Spinal cord (tissue), 10 donors: ENCODE data around the gene MPP1. TPM values are rescaled to one million over a fixed set of nuclear protein-coding genes. Genes with fewer than 3 reads are reported as not detected.

Experiments used
- DNase-seq, 6 donors: peaks; one replicate each; pipeline versions ENCODE4 v3.0.0 to v3.0.0-alpha.2; 2013 to 2015; ENCODE audit warnings: low spot score in 6 of 6, low read depth in 4 of 6
- H3K27ac ChIP-seq: one replicate; pipeline ENCODE4 v1.5.1; 2013; ENCODE audit warnings: low read depth, low read length, control low read depth
- H3K27me3 ChIP-seq: one replicate; pipeline ENCODE4 v1.6.1; 2013; ENCODE audit warnings: low read length; ENCODE audit not compliant: control insufficient read depth, insufficient read depth
- H3K36me3 ChIP-seq: one replicate; pipeline ENCODE4 v1.6.1; 2013; ENCODE audit warnings: low read length; ENCODE audit not compliant: control insufficient read depth, insufficient read depth
- H3K4me1 ChIP-seq: one replicate; pipeline ENCODE4 v1.6.1; 2013; ENCODE audit warnings: low read length; ENCODE audit not compliant: control insufficient read depth, insufficient read depth
- H3K4me3 ChIP-seq: one replicate; pipeline ENCODE4 v1.5.1; 2013; ENCODE audit warnings: low read depth, low read length, control low read depth
- H3K9me3 ChIP-seq: one replicate; pipeline ENCODE4 v1.6.1; 2013; ENCODE audit warnings: low read length; ENCODE audit not compliant: control insufficient read depth, insufficient read depth
- WGBS: methylation state at CpG from one replicate; pipeline ENCODE4 v1.1.5; 2013; ENCODE audit warnings: missing lambda C conversion rate; ENCODE audit not compliant: insufficient coverage; 5-methylcytosine and 5-hydroxymethylcytosine counted together
- polyA plus RNA-seq, 2 donors: library from polyadenylated mRNA; unstranded; fragments of 120-200 nt; gene quantifications; one replicate each; pipeline ENCODE4 v1.2.1, GENCODE V29; 2013; ENCODE audit not compliant: insufficient read length in 2 of 2
- small RNA-seq: library from RNA; depleted of rRNA; stranded (forward); fragments of <200 nt; gene quantifications from one replicate; pipeline ENCODE3, GENCODE V24; 2014; ENCODE audit warnings: low replicate concordance
- total RNA-seq, 2 donors: library from RNA; depleted of rRNA in 1 of 2; stranded (reverse); fragments of 120-200 nt in 1 of 2; fragments of >200 nt in 1 of 2; gene quantifications; one replicate each; pipeline versions ENCODE4 v1.2.3 to v1.2.4, GENCODE V29; 2013 to 2014
- donor health status: healthy.

The MPP1 gene
- total and polyA plus RNA-seq, 4 donors, result 36.6 to 47.2 (median 43.4) TPM

DNA sequence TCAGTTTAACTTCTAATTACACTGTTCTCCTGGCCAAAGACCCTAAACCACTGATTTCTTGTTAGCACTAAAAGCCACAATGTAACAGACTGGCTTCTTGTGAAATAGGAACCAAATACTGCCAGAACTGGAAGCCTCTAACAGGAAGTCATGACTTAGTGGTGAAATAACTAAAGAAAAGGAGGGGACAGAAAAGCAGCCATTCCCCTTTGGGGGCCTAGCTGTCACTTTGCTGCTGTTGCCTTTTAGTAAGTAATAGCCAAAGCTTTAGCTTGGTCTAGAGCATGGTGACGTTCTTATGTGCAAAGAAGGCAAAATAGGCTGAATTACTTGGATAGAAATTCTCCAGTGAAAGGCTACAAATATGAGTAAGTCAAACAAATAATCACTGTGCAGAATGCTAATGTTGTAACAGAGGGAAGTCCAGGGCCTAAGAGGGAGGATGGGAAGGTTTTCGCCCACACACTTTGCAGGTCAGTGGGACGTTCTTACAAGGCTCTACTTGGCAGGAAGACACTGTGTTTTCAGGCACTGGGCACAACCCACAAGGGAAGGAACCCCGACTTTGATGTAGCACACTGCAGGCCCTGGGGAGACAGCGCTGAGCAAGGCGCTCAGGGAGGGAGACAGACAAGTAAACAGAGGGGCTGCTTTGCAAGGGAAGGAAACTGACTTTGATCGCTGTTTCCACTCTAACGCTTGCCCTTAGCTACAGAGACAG is 71.1 kb downstream of the MPP1 start:
- Histone ChIP-seq H3K27ac (peak overlapping the region; percentile 68), H3K4me1 (peaks cover 8% of the 10 kb centered on the region), H3K27me3 (no peaks in the 10 kb centered on the region), H3K36me3 (no peaks in the 10 kb centered on the region), H3K4me3 (no peak overlapping the region), H3K9me3 (no peaks in the 10 kb centered on the region)
- WGBS, result 45% methylated on average over 7 of the region's 8 CpGs
- DNase-seq, result peak in 1 of 6 donors; percentile 26

DNA sequence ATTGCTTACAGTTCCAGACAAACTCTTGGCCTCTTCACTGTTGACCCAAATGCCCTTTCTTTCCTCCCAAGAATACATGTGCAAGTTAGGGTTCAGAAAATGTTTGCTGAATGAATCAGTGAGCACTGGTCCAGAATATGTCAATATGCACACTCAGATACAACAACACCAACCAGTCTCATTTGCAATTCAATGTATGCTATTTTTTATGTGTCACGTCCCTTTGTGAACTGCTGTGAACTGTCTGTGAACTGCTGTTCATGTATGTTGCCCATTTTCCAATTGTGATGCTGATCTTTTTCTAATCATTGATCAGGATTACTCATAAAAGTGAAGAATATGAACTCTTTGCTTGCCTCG is 72.2 kb downstream of the MPP1 start:
- Histone ChIP-seq H3K9me3 (no peaks in the 10 kb centered on the region), H3K27ac (peak overlapping the region; percentile 17), H3K36me3 (no peaks in the 10 kb centered on the region), H3K4me1 (peaks cover 8% of the 10 kb centered on the region), H3K27me3 (no peaks in the 10 kb centered on the region), H3K4me3 (no peak overlapping the region)
- WGBS, result no CpG with 5 or more reads among the region's 2 CpGs
- no peak for DNase-seq

DNA sequence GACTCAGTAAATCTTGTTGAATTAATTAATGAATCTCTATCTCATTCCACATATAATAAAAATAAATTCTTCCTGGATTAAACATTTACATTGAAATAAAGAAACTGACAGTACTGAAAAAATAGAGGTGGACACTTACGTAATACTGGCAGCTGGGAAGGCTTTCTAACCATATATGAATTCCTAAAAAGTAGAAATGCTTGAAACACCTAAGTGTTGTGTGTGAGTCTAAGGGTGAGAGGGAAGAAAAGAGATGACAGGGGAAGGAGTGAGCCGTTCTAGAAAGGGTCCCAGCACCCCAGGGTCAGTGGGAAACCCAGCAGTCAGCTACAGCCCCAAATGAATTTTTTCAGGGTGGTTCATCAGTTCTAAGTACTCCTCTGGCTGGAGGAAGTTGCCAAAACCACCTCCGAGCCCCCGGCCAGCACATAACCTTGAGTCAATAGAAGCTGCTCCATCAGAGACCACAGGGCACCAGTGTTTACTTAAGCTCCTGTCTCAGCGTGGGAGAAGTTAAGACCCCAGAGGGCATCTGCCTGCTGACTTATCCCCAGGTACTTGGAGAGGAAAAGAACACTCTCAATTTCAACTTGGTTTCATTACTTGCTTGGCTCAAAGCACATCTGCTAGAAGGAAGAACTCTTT is 72.7 kb downstream of the MPP1 start:
- Histone ChIP-seq H3K27ac (peak overlapping the region; percentile 17), H3K27me3 (no peaks in the 10 kb centered on the region), H3K9me3 (no peaks in the 10 kb centered on the region), H3K4me3 (no peak overlapping the region), H3K4me1 (peaks cover 8% of the 10 kb centered on the region), H3K36me3 (no peaks in the 10 kb centered on the region)
- no peak for DNase-seq
- 47% methylated on average over 4 of the region's 5 CpGs for WGBS

DNA sequence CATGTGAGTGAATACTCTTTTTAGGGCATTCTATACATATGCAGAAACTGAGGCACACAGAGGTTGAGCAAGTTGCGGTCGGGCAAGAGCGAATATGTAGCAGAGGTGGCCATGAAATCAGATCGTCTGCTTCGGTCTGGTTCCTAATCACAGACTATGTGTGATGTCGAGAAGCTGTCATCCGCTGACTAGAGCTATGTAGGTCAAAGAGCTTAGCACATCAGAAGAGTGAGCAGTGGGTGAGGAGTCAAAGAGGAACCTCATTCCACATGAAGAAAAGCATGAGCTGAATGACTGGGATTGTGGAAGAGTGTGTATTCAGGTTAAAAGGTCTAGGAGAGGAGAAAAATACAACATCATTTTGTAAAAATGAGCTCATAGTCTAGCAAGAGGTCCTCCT is 73.4 kb downstream of the MPP1 start:
- no peaks in the 10 kb centered on the region for H3K27me3 ChIP-seq

GRCh38 chrX:154731184-154731583 is 74.1 kb downstream of the MPP1 start:
- no peak overlapping the region for H3K27ac ChIP-seq
- H3K4me1 ChIP-seq, result peaks cover 8% of the 10 kb centered on the region
- no peaks in the 10 kb centered on the region for H3K36me3 ChIP-seq
- H3K9me3 ChIP-seq, result no peaks in the 10 kb centered on the region
- no peak overlapping the region for H3K4me3 ChIP-seq
- 87% methylated on average over 3 of the region's 5 CpGs for WGBS
- H3K27me3 ChIP-seq, result no peaks in the 10 kb centered on the region
- DNase-seq, result no peak

More for the DNA sequence above, 73.4 kb downstream of the MPP1 start:
- H3K4me3 ChIP-seq, result no peak overlapping the region
- H3K9me3 ChIP-seq, result no peaks in the 10 kb centered on the region
- no peaks in the 10 kb centered on the region for H3K36me3 ChIP-seq
- no peak for DNase-seq
- H3K27ac ChIP-seq, result peak overlapping the region; percentile 45
- 83% methylated on average over 7 of the region's 7 CpGs for WGBS
- peaks cover 8% of the 10 kb centered on the region for H3K4me1 ChIP-seq

GRCh38 chrX:154730253-154730891 is 74.9 kb downstream of the MPP1 start:
- H3K27ac ChIP-seq, result peak overlapping the region; percentile 10
- peaks cover 4% of the 10 kb centered on the region for H3K4me1 ChIP-seq
- no peak overlapping the region for H3K4me3 ChIP-seq
- no peaks in the 10 kb centered on the region for H3K36me3 ChIP-seq
- H3K27me3 ChIP-seq, result no peaks in the 10 kb centered on the region
- DNase-seq, result peak in 1 of 6 donors; percentile 27
- WGBS, result 67% methylated on average over 2 of the region's 6 CpGs
- no peaks in the 10 kb centered on the region for H3K9me3 ChIP-seq

DNA sequence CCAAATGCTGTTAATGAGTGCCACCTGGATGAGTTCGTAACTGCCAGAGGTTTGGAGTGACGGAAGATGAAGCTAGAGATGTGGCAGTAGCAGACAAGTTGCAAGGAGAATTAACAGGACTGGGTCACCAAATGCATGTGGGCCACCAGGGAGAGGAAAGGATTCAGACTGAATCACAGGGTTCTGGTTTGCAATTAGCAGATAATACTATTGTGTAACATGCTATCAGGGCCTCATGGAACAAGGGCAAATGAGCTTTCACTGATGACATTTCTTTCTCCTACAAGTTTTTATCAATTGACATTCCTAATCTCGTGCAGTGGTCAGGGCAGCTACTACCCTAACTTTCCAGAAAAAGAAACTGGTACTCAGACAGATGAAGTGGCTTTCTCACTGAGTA is 75.8 kb downstream of the MPP1 start:
- DNase-seq, result no peak
- H3K36me3 ChIP-seq, result no peaks in the 10 kb centered on the region
- H3K27me3 ChIP-seq, result no peaks in the 10 kb centered on the region
- peaks cover 1% of the 10 kb centered on the region for H3K4me1 ChIP-seq
- no peak overlapping the region for H3K27ac ChIP-seq
- 67% methylated on average over 3 of the region's 3 CpGs for WGBS
- no peak overlapping the region for H3K4me3 ChIP-seq
- no peaks in the 10 kb centered on the region for H3K9me3 ChIP-seq

Small RNAs within 50 kb of the gene (small RNA-seq; reads per million reads assigned to genes)
- gene SNORA36A, result not detected

Other genes with a start within 250 kb of the MPP1 start
- gene CTAG1A, start 220.4 kb downstream of the MPP1 start, total RNA-seq, result not detected
- not detected for gene CTAG1A, start 220.4 kb downstream of the MPP1 start, polyA plus RNA-seq
- not detected for gene CTAG1B, start 186.2 kb downstream of the MPP1 start, total RNA-seq
- gene CTAG1B, start 186.2 kb downstream of the MPP1 start, polyA plus RNA-seq, result not detected
- not detected for gene CTAG2, start 151.9 kb downstream of the MPP1 start, total RNA-seq
- not detected for gene CTAG2, start 151.9 kb downstream of the MPP1 start, polyA plus RNA-seq
- gene GAB3, start 54.4 kb downstream of the MPP1 start, total RNA-seq, result 1 to 10 TPM; 4.4 to 5.3 TPM
- 1 to 10 TPM; 3.0 TPM for gene GAB3, start 54.4 kb downstream of the MPP1 start, polyA plus RNA-seq
- gene DKC1, start 42.6 kb downstream of the MPP1 start, total RNA-seq, result 10 to 100 TPM; 20.1 to 29.4 TPM
- 10 to 100 TPM; 38.6 to 42.4 TPM for gene DKC1, start 42.6 kb downstream of the MPP1 start, polyA plus RNA-seq
- gene SMIM9, start 29.2 kb upstream of the MPP1 start, total RNA-seq, result not detected
- not detected for gene SMIM9, start 29.2 kb upstream of the MPP1 start, polyA plus RNA-seq
- 1 to 10 TPM in 1 of 2 donors, under 1 TPM in 1; 0.69 to 3.7 TPM for gene F8A1, start 80.9 kb upstream of the MPP1 start, total RNA-seq
- gene F8A1, start 80.9 kb upstream of the MPP1 start, polyA plus RNA-seq, result 10 to 100 TPM; 33.1 to 33.8 TPM
- 1 to 10 TPM; 8.0 TPM for gene F8, start 217.2 kb upstream of the MPP1 start, total RNA-seq
- 1 to 10 TPM; 4.8 to 6.0 TPM for gene F8, start 217.2 kb upstream of the MPP1 start, polyA plus RNA-seq
- 100 to 1,000 TPM in 1 of 2 donors, 10 to 100 TPM in 1; 44.7 to 130 TPM for gene FUNDC2, start 221.4 kb upstream of the MPP1 start, total RNA-seq
- 100 to 1,000 TPM; 108 to 118 TPM for gene FUNDC2, start 221.4 kb upstream of the MPP1 start, polyA plus RNA-seq